Measurements from ENCODE around the gene CACNA1C. TPM values are rescaled to one million over a fixed set of nuclear protein-coding genes. Genes with fewer than 3 reads are reported as not detected.

The CACNA1C gene
- total RNA-seq, 4 donors from 2014 or later = 1.4 to 3.7 (median 2.2) TPM

GRCh38 chr12:2142068-2142467 is 89.3 kb downstream of the CACNA1C start:
- Histone ChIP-seq H3K4me3 (no peak overlapping the region), H3K36me3 (no peaks in the 10 kb centered on the region), H3K9me3 (no peaks in the 10 kb centered on the region), H3K27me3 (no peaks in the 10 kb centered on the region), H3K27ac (no peak overlapping the region), H3K4me1 (no peaks in the 10 kb centered on the region)
- TF ChIP-seq POLR2AphosphoS5 (IDR thresholded peaks at IDR 0.05) (no peak), CTCF (IDR thresholded peaks at IDR 0.05) (no peak), EP300 (IDR thresholded peaks at IDR 0.05) (no peak), POLR2A (IDR thresholded peaks at IDR 0.05) (no peak)
- 93% methylated on average over 10 of the region's 10 CpGs for WGBS
- DNase-seq (ENCODE audit: low spot score in 2 of 2) = peak in 1 of 2 donors; percentile 20

GRCh38 chr12:2144951-2145350 is 92.2 kb downstream of the CACNA1C start:
- TF ChIP-seq POLR2A (IDR thresholded peaks at IDR 0.05) (no peak), EP300 (IDR thresholded peaks at IDR 0.05) (no peak), CTCF (IDR thresholded peaks at IDR 0.05) (no peak), POLR2AphosphoS5 (IDR thresholded peaks at IDR 0.05) (no peak)
- H3K27me3 ChIP-seq = no peaks in the 10 kb centered on the region
- H3K9me3 ChIP-seq = no peaks in the 10 kb centered on the region
- no peak overlapping the region for H3K4me3 ChIP-seq
- WGBS = 83% methylated on average over 1 of the region's 1 CpG
- no peak for DNase-seq (ENCODE audit: low spot score in 2 of 2)
- no peak overlapping the region for H3K27ac ChIP-seq
- no peaks in the 10 kb centered on the region for H3K36me3 ChIP-seq
- H3K4me1 ChIP-seq = no peaks in the 10 kb centered on the region

GRCh38 chr12:2145433-2145998 is 92.7 kb downstream of the CACNA1C start:
- H3K36me3 ChIP-seq = no peaks in the 10 kb centered on the region
- WGBS = 73% methylated on average over 7 of the region's 7 CpGs
- no peaks in the 10 kb centered on the region for H3K27me3 ChIP-seq
- peak in 1 of 2 donors; percentile 29 for DNase-seq (ENCODE audit: low spot score in 2 of 2)
- no peak overlapping the region for H3K4me3 ChIP-seq
- H3K4me1 ChIP-seq = no peaks in the 10 kb centered on the region
- TF ChIP-seq EP300 (IDR thresholded peaks at IDR 0.05) = no peak
- no peak for TF ChIP-seq POLR2AphosphoS5 (IDR thresholded peaks at IDR 0.05)
- TF ChIP-seq POLR2A (IDR thresholded peaks at IDR 0.05) = no peak
- TF ChIP-seq CTCF (IDR thresholded peaks at IDR 0.05) = no peak
- no peaks in the 10 kb centered on the region for H3K9me3 ChIP-seq
- no peak overlapping the region for H3K27ac ChIP-seq

- no peak overlapping the region for H3K4me3 ChIP-seq
- H3K27me3 ChIP-seq = no peaks in the 10 kb centered on the region
- H3K36me3 ChIP-seq = no peaks in the 10 kb centered on the region
Observed at GRCh38 chr12:2147335-2147734, 94.5 kb downstream of the CACNA1C start.

GRCh38 chr12:2149091-2149490 is 96.3 kb downstream of the CACNA1C start:
- H3K4me3 ChIP-seq = no peak overlapping the region
- no peaks in the 10 kb centered on the region for H3K27me3 ChIP-seq
- H3K27ac ChIP-seq = no peak overlapping the region
- no peaks in the 10 kb centered on the region for H3K9me3 ChIP-seq
- no peaks in the 10 kb centered on the region for H3K36me3 ChIP-seq
- H3K4me1 ChIP-seq = peaks cover 4% of the 10 kb centered on the region
- TF ChIP-seq EP300 (IDR thresholded peaks at IDR 0.05) (no peak), POLR2AphosphoS5 (IDR thresholded peaks at IDR 0.05) (no peak), POLR2A (IDR thresholded peaks at IDR 0.05) (no peak), CTCF (IDR thresholded peaks at IDR 0.05) (no peak)
- DNase-seq (ENCODE audit: low spot score in 2 of 2) = no peak
- WGBS = 75% methylated on average over 3 of the region's 3 CpGs

More at GRCh38 chr12:2147335-2147734, 94.5 kb downstream of the CACNA1C start:
- Histone ChIP-seq H3K9me3 (no peaks in the 10 kb centered on the region), H3K27ac (no peak overlapping the region), H3K4me1 (no peaks in the 10 kb centered on the region)
- TF ChIP-seq EP300 (IDR thresholded peaks at IDR 0.05) (no peak), POLR2A (IDR thresholded peaks at IDR 0.05) (no peak), POLR2AphosphoS5 (IDR thresholded peaks at IDR 0.05) (no peak), CTCF (IDR thresholded peaks at IDR 0.05) (no peak)
- 93% methylated on average over 1 of the region's 1 CpG for WGBS
- no peak for DNase-seq (ENCODE audit: low spot score in 2 of 2)

All from suprapubic skin (tissue), 4 donors.